GM12878 (cell line): ENCODE measurements around the gene PRKCQ. TPM values are rescaled to one million over a fixed set of nuclear protein-coding genes. Genes with fewer than 3 reads are reported as not detected.

Experiments used
- ATAC-seq: fragments of 200-7000 bp; cut with Tn5 transposase; 3 replicates; pipeline ENCODE4 v1.9.1; 2020; ENCODE audit warnings: mild to moderate bottlenecking, moderate library complexity
- BruUV-seq: library from RNA; stranded (reverse); fragments of 400-500 nt; replicated peaks from 2 replicates; lab custom pipeline; 2021; lab: Mats Ljungman, UMichigan
- CTCF ChIA-PET: fragments of 300-600 bp; sonication (Branson Sonifier 250); formaldehyde crosslinking; extraction: SDS; loops from one replicate; lab custom pipeline; 2021; ENCODE audit warnings: inconsistent platforms; lab: Yijun Ruan, JAX
- POLR2A ChIA-PET: fragments of 350-600 bp; formaldehyde crosslinking; extraction: SDS; loops from one replicate; lab custom pipeline; 2021; ENCODE audit warnings: inconsistent platforms; lab: Charles Lee
- RAD21 ChIA-PET: fragments of 300-600 bp; sonication (Branson Sonifier 250); formaldehyde crosslinking; loops from one replicate; lab custom pipeline; 2023; ENCODE audit warnings: antibody characterized with exemption; ENCODE audit not compliant: unreplicated experiment; lab: Charles Lee
- SMC1A ChIA-PET: fragments of 300-600 bp; sonication (Branson Sonifier 250); formaldehyde crosslinking; loops from one replicate; lab custom pipeline; 2023; ENCODE audit not compliant: unreplicated experiment, uncharacterized antibody; lab: Charles Lee
- DNase-seq: peaks from one replicate; pipeline ENCODE4 v3.0.0-alpha.2; 2011; ENCODE audit warnings: low read depth, low spot score
- FAIRE-seq: peaks from 3 replicates; lab custom pipeline; 2011; peaks lifted over from hg19 to GRCh38; lab: Jason Lieb, UNC
- H2AFZ ChIP-seq: 2 replicates; pipeline ENCODE4 v1.6.0; 2011; ENCODE audit warnings: low read depth, low read length, control low read depth; ENCODE audit not compliant: control insufficient read depth
- H3K27ac ChIP-seq: 2 replicates; pipeline ENCODE4 v1.5.1; 2011; ENCODE audit warnings: control low read depth; ENCODE audit not compliant: control insufficient read depth, insufficient read depth
- H3K27me3 ChIP-seq, 2 experiments: replicated peaks in 1 of 2; 2 replicates each; pipeline versions ENCODE4 v1.6.0 to v1.6.1; 2011; ENCODE audit warnings: low read length in 1 of 2; ENCODE audit not compliant: control insufficient read depth in 2 of 2, insufficient read depth in 2 of 2
- H3K36me3 ChIP-seq, 2 experiments: 2 replicates each; pipeline ENCODE4 v1.5.1; 2011; ENCODE audit warnings: low read length in 1 of 2; ENCODE audit not compliant: control insufficient read depth in 2 of 2, insufficient read depth in 2 of 2
- H3K4me1 ChIP-seq: 2 replicates; pipeline ENCODE4 v1.6.1; 2011; ENCODE audit warnings: mild to moderate bottlenecking, low read length, moderate library complexity, mixed read lengths; ENCODE audit not compliant: control insufficient read depth, insufficient read depth
- H3K4me2 ChIP-seq: 2 replicates; pipeline ENCODE4 v1.6.0; 2011; ENCODE audit warnings: control low read depth; ENCODE audit not compliant: control insufficient read depth, insufficient read depth
- H3K4me3 ChIP-seq: fragments of 200-600 bp; sonication (generic); 2 replicates; pipeline ENCODE4 v1.5.1; 2016
- H3K79me2 ChIP-seq: 2 replicates; pipeline ENCODE4 v1.6.0; 2011; ENCODE audit warnings: low read length; ENCODE audit not compliant: control insufficient read depth, insufficient read depth
- H3K9ac ChIP-seq: 2 replicates; pipeline ENCODE4 v1.8.0; 2011; ENCODE audit warnings: low read length, control low read depth, mixed read lengths; ENCODE audit not compliant: control insufficient read depth, insufficient read depth
- H3K9me3 ChIP-seq: replicated peaks from 3 replicates; pipeline ENCODE4 v1.5.1; 2011; ENCODE audit warnings: mild to moderate bottlenecking, low read length; ENCODE audit not compliant: control insufficient read depth, insufficient read depth
- H4K20me1 ChIP-seq: 2 replicates; pipeline ENCODE4 v1.6.0; 2011; ENCODE audit not compliant: control insufficient read depth, insufficient read depth
- BACH1 ChIP-seq: fragments of 450-650 bp; IDR thresholded peaks from 2 replicates; pipeline ENCODE4 v1.6.1; 2017; ENCODE audit warnings: mild to moderate bottlenecking, borderline replicate concordance
- CHD1 ChIP-seq: IDR thresholded peaks from 2 replicates; pipeline ENCODE4 v1.6.1; 2012; ENCODE audit warnings: low read depth, low read length, improper control_type of control experiment
- EP300 ChIP-seq, 2 experiments: fragments of 150-350 bp in 1 of 2; IDR thresholded peaks; 2 replicates each; pipeline ENCODE4 v1.6.1; 2011 to 2012; ENCODE audit warnings: low read depth in 2 of 2, low read length in 2 of 2, borderline replicate concordance in 1 of 2, improper control_type of control experiment in 1 of 2, inconsistent platforms in 1 of 2; ENCODE audit not compliant: control insufficient read depth in 1 of 2
- GATAD2B ChIP-seq: fragments of 450-650 bp; conservative IDR thresholded peaks from 2 replicates; pipeline ENCODE4 v1.6.1; 2017; ENCODE audit warnings: low read depth, mild to moderate bottlenecking, moderate library complexity
- STAT3 ChIP-seq: IDR thresholded peaks from 2 replicates; pipeline ENCODE4 v1.6.1; 2011; ENCODE audit warnings: low read depth, low read length, improper control_type of control experiment
- ZNF622 ChIP-seq: fragments of 450-650 bp; IDR thresholded peaks from 2 replicates; pipeline ENCODE4 v1.6.1; 2017; ENCODE audit warnings: mild to moderate bottlenecking, inconsistent platforms
- WGBS: methylation state at CpG from one replicate; pipeline ENCODE4 v1.1.6; 2016; ENCODE audit warnings: low lambda C conversion rate; ENCODE audit not compliant: insufficient replicate concordance, insufficient coverage; ENCODE audit errors: missing lambda C conversion rate; 5-methylcytosine and 5-hydroxymethylcytosine counted together
- in situ Hi-C: fragments of 300-500 bp; cut with MboI; formaldehyde crosslinking; loops from 9 replicates; pipeline ENCODE4 v1.14.3; 2018; ENCODE audit warnings: mixed read lengths
- intact Hi-C: fragments of 100-400 bp; cut with micrococcal nuclease; formaldehyde crosslinking; loops from one replicate; pipeline ENCODE4 v1.14.2; 2022; ENCODE audit not compliant: unreplicated experiment
- polyA plus RNA-seq, 11 experiments: library from polyadenylated mRNA; depleted of rRNA in 4 of 11; unstranded in 6 of 11; stranded (reverse) in 5 of 11; fragments of >200 nt; fragmentation: Nextera tagmentation in 4 of 11; fragmentation: Illumina TruSeq in 1 of 11; extraction: Ambion mirVana in 4 of 11; extraction: Trizol in 1 of 11; gene quantifications; 1 replicate in 1 of 11; 2 replicates in 10 of 11; pipeline versions ENCODE4 v1.2.1 to v1.2.3, GENCODE V29; 2011 to 2016; ENCODE audit warnings: inconsistent platforms in 2 of 11, missing spikeins in 2 of 11, low read depth in 1 of 11
- total RNA-seq, 4 experiments: library from RNA; depleted of rRNA in 3 of 4; stranded (reverse); fragments of >200 nt in 3 of 4; fragmentation: Illumina TruSeq in 1 of 4; extraction: Trizol in 1 of 4; gene quantifications; 2 replicates each; pipeline versions ENCODE4 v1.2.1 to v1.2.3, GENCODE V29; 2013 to 2021
- TF ChIP-seq, protein P1 (sequence below): fragments of 450-650 bp; IDR thresholded peaks from 2 replicates; pipeline ENCODE4 v1.6.1; 2017; ENCODE audit warnings: mild to moderate bottlenecking, moderate library complexity
- TF ChIP-seq, protein P2 (sequence below): fragments of 450-650 bp; IDR thresholded peaks from 2 replicates; pipeline ENCODE4 v1.6.1; 2018; ENCODE audit warnings: mild to moderate bottlenecking, low read depth, moderate library complexity; ENCODE audit not compliant: partially characterized antibody

PRKCQ gene
- total and polyA plus RNA-seq, 10 of the 15 experiments (the other 5 are each of a cell fraction or from before 2014, with no cell fraction given), result 0.26 to 8.9 (median 0.98) TPM

DNA sequence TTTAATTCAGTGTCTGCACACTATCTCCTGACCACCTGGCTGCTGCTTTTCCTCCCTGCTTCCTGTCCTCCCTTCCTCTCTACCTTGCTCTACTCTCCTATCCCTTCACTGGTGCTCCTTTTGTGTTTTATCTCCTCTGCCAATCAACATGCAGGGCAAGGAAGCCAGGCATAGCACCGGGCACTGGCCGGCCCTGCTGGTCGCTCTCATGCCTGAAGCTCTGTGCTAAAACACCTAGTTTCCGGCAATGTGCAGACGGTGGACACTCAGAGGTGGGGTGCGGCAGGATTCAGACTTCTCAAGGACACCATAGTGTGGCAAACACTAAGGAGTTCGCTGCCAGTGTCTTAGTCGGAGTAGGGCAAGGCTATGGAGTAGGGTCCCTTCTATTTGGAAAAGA lies 177.1 kb downstream of the PRKCQ start:
- H3K4me2 ChIP-seq, result no peak overlapping the region
- H3K27ac ChIP-seq, result no peak overlapping the region
- TF ChIP-seq BACH1 (no peak), ZNF622 (no peak), GATAD2B (no peak)
- ATAC-seq (no peak), DNase-seq (no peak), FAIRE-seq (no peak)
- BruUV-seq, result no TSS peak
- WGBS, result 75% methylated on average over 8 of the region's 8 CpGs
- ChIA-PET SMC1A (interaction anchor here (0.8 to 10.6 kb wide), 18 partner anchors 15 to 389 kb away, joined by 3 to 138 read pairs (median 15); partner anchors contain the start of gene PFKFB3), POLR2A (interaction anchor here (1.0 to 4.0 kb wide), 4 partner anchors 55 to 292 kb away, joined by 4 to 35 read pairs (median 11); partner anchors contain the start of gene PFKFB3), RAD21 (interaction anchor here (1.5 to 5.0 kb wide), 15 partner anchors 12 to 316 kb away, joined by 3 to 173 read pairs (median 15); partner anchors contain the start of gene PFKFB3), CTCF (interaction anchor here (0.6 to 8.5 kb wide), 26 partner anchors 9 to 389 kb away, joined by 3 to 217 read pairs (median 9); partner anchors contain the start of gene PFKFB3)
- no peaks in the 10 kb centered on the region for H3K36me3 ChIP-seq
- H4K20me1 ChIP-seq, result no peaks in the 10 kb centered on the region
- no peak overlapping the region for H3K4me3 ChIP-seq
- no peak overlapping the region for H3K9ac ChIP-seq
- in situ Hi-C loops, result loop anchor here (5.0 to 10.0 kb wide), 3 partner anchors 201 to 388 kb away; partner anchors contain the start of gene PFKFB3
- no peaks in the 10 kb centered on the region for H3K4me1 ChIP-seq
- H3K79me2 ChIP-seq, result no peaks in the 10 kb centered on the region
- intact Hi-C loops, result loop anchor here (1.0 kb wide), 1 partner anchor 317 kb away; no protein-coding TSS in a partner anchor
- H3K9me3 ChIP-seq, result no peaks in the 10 kb centered on the region
- no peak overlapping the region for H2AFZ ChIP-seq
- H3K27me3 ChIP-seq, result peaks cover 0 to 5% of the 10 kb centered on the region in 2 experiments; a peak in 2 of 4 replicates

DNA sequence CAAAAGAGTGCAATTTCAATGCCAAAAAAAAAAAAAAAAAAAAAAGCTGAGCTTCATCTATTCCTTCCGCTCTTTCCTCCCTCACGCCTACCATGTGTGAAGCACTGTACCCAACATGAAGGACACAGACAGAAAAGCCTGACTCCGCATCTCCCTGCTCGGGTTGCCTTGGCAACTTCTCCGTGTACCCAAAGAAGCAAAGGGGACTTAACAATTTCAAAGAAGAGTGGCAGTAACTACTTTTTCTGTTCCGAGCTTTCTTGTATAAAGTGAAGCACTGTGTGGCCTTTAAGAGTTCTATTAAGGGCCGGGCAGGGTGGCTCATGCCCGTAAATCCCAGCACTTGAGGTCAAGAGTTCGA lies 177.7 kb downstream of the PRKCQ start:
- BruUV-seq, result no TSS peak
- RAD21 ChIA-PET, result interaction anchor here (0.6 to 5.0 kb wide), 59 partner anchors 8 to 433 kb away, joined by 3 to 173 read pairs (median 5); partner anchors contain the start of gene PFKFB3
- Histone ChIP-seq H3K79me2 (no peaks in the 10 kb centered on the region), H3K27me3 (peaks cover 0 to 5% of the 10 kb centered on the region in 2 experiments; a peak in 3 of 4 replicates), H3K4me1 (no peaks in the 10 kb centered on the region), H3K9me3 (no peaks in the 10 kb centered on the region), H3K36me3 (no peaks in the 10 kb centered on the region), H3K4me2 (no peak overlapping the region), H3K4me3 (no peak overlapping the region), H3K9ac (no peak overlapping the region), H2AFZ (no peak overlapping the region), H3K27ac (no peak overlapping the region), H4K20me1 (no peaks in the 10 kb centered on the region)
- DNase-seq (no peak), ATAC-seq (no peak), FAIRE-seq (no peak)
- intact Hi-C loops (loop anchor here (1.0 kb wide), 1 partner anchor 316 kb away; no protein-coding TSS in a partner anchor), in situ Hi-C loops (loop anchor here (5.0 to 10.0 kb wide), 3 partner anchors 200 to 388 kb away; partner anchors contain the start of gene PFKFB3)
- 39% methylated on average over 9 of the region's 9 CpGs for WGBS
- CTCF ChIA-PET, result interaction anchor here (0.6 to 8.5 kb wide), 78 partner anchors 7 to 585 kb away, joined by 3 to 217 read pairs (median 6); partner anchors contain the start of gene PFKFB3
- POLR2A ChIA-PET, result interaction anchor here (0.5 to 4.0 kb wide), 15 partner anchors 54 to 698 kb away, joined by 3 to 35 read pairs (median 3); partner anchors contain the start of gene PFKFB3
- SMC1A ChIA-PET, result interaction anchor here (0.6 to 10.6 kb wide), 57 partner anchors 8 to 388 kb away, joined by 3 to 138 read pairs (median 6); partner anchors contain the start of gene PFKFB3
- TF ChIP-seq CHD1 (no peak), STAT3 (no peak), EP300 (IDR thresholded peaks at IDR 0.05; ENCODE audit: borderline replicate concordance in 1 of 2, control insufficient read depth in 1 of 2, low read depth in 2 of 2, low read length in 2 of 2) (no peak)
- TF ChIP-seq, protein P1, sequence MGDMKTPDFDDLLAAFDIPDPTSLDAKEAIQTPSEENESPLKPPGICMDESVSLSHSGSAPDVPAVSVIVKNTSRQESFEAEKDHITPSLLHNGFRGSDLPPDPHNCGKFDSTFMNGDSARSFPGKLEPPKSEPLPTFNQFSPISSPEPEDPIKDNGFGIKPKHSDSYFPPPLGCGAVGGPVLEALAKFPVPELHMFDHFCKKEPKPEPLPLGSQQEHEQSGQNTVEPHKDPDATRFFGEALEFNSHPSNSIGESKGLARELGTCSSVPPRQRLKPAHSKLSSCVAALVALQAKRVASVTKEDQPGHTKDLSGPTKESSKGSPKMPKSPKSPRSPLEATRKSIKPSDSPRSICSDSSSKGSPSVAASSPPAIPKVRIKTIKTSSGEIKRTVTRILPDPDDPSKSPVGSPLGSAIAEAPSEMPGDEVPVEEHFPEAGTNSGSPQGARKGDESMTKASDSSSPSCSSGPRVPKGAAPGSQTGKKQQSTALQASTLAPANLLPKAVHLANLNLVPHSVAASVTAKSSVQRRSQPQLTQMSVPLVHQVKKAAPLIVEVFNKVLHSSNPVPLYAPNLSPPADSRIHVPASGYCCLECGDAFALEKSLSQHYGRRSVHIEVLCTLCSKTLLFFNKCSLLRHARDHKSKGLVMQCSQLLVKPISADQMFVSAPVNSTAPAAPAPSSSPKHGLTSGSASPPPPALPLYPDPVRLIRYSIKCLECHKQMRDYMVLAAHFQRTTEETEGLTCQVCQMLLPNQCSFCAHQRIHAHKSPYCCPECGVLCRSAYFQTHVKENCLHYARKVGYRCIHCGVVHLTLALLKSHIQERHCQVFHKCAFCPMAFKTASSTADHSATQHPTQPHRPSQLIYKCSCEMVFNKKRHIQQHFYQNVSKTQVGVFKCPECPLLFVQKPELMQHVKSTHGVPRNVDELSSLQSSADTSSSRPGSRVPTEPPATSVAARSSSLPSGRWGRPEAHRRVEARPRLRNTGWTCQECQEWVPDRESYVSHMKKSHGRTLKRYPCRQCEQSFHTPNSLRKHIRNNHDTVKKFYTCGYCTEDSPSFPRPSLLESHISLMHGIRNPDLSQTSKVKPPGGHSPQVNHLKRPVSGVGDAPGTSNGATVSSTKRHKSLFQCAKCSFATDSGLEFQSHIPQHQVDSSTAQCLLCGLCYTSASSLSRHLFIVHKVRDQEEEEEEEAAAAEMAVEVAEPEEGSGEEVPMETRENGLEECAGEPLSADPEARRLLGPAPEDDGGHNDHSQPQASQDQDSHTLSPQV, result no peak
- TF ChIP-seq, protein P2, sequence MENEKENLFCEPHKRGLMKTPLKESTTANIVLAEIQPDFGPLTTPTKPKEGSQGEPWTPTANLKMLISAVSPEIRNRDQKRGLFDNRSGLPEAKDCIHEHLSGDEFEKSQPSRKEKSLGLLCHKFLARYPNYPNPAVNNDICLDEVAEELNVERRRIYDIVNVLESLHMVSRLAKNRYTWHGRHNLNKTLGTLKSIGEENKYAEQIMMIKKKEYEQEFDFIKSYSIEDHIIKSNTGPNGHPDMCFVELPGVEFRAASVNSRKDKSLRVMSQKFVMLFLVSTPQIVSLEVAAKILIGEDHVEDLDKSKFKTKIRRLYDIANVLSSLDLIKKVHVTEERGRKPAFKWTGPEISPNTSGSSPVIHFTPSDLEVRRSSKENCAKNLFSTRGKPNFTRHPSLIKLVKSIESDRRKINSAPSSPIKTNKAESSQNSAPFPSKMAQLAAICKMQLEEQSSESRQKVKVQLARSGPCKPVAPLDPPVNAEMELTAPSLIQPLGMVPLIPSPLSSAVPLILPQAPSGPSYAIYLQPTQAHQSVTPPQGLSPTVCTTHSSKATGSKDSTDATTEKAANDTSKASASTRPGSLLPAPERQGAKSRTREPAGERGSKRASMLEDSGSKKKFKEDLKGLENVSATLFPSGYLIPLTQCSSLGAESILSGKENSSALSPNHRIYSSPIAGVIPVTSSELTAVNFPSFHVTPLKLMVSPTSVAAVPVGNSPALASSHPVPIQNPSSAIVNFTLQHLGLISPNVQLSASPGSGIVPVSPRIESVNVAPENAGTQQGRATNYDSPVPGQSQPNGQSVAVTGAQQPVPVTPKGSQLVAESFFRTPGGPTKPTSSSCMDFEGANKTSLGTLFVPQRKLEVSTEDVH, result no peak
